Right lobe of liver (tissue), 4 donors: Measurements from ENCODE around the gene KIAA1614.

ENCODE experiments used
- CTCF ChIP-seq, 4 donors: fragments of 200-600 bp in 3 of 4; fragments of 450-650 bp in 1 of 4; IDR thresholded peaks; one replicate each; pipeline versions ENCODE4 v1.5.1 to v1.8.0; 2016 to 2022; ENCODE audit warnings: antibody characterized with exemption in 4 of 4, mild to moderate bottlenecking in 2 of 4
- POLR2A ChIP-seq: fragments of 450-650 bp; IDR thresholded peaks from one replicate; pipeline ENCODE4 v1.6.1; 2017; ENCODE audit warnings: antibody characterized with exemption, mild to moderate bottlenecking
- donor health status: DM: no; HTN: no; CAD: no.
- donor health status: DM: no; HTN: no; CAD: no.
- donor health status: DM: no; HTN: yes; CAD: no.

- TF ChIP-seq CTCF (IDR thresholded peaks at IDR 0.05) (no peak), POLR2A (no peak)
Observed at GRCh38 chr1:180946056-180946455, 33.4 kb downstream of the KIAA1614 start.
